Smooth muscle cell (in vitro differentiated cells): ENCODE data around the gene EPB41L4B. TPM values are rescaled to one million over a fixed set of nuclear protein-coding genes. Genes with fewer than 3 reads are reported as not detected.

Source experiments
- DNase-seq: peaks from one replicate; lab custom pipeline; 2025; ENCODE audit not compliant: unreplicated experiment; lab: John Stamatoyannopoulos, UW
- H2AFZ ChIP-seq: fragments of 200-600 bp; sonication (generic); 2 replicates; pipeline ENCODE4 v1.6.0; 2016; ENCODE audit warnings: antibody characterized with exemption, low read depth, mild to moderate bottlenecking
- H3F3A ChIP-seq: fragments of 200-600 bp; sonication (generic); 2 replicates; pipeline ENCODE4 v1.6.0; 2017; ENCODE audit warnings: antibody characterized with exemption, low read depth
- H3K27ac ChIP-seq: fragments of 200-600 bp; sonication (generic); 2 replicates; pipeline ENCODE4 v1.5.1; 2016; ENCODE audit warnings: low read depth, mild to moderate bottlenecking
- H3K27me3 ChIP-seq: fragments of 200-600 bp; sonication (generic); 2 replicates; pipeline ENCODE4 v1.6.1; 2016; ENCODE audit warnings: low read depth, mild to moderate bottlenecking
- H3K36me3 ChIP-seq: fragments of 200-600 bp; sonication (generic); 2 replicates; pipeline ENCODE4 v1.5.1; 2016; ENCODE audit warnings: low read depth
- H3K4me1 ChIP-seq: fragments of 200-600 bp; sonication (generic); 2 replicates; pipeline ENCODE4 v1.5.1; 2016; ENCODE audit warnings: low read depth
- H3K4me2 ChIP-seq: fragments of 200-600 bp; sonication (generic); 2 replicates; pipeline ENCODE4 v1.6.0; 2016; ENCODE audit warnings: mild to moderate bottlenecking
- H3K4me3 ChIP-seq: fragments of 200-600 bp; sonication (generic); 2 replicates; pipeline ENCODE4 v1.5.1; 2016; ENCODE audit warnings: mild to moderate bottlenecking
- H3K79me2 ChIP-seq: fragments of 200-600 bp; sonication (generic); 2 replicates; pipeline ENCODE4 v1.6.0; 2016; ENCODE audit warnings: low read depth, mild to moderate bottlenecking
- H3K9ac ChIP-seq: fragments of 200-600 bp; sonication (generic); 2 replicates; pipeline ENCODE4 v1.6.0; 2016; ENCODE audit warnings: low read depth
- H3K9me3 ChIP-seq: fragments of 200-600 bp; sonication (generic); replicated peaks from 2 replicates; pipeline ENCODE4 v1.5.1; 2016; ENCODE audit warnings: low read depth
- H4K20me1 ChIP-seq: fragments of 200-600 bp; sonication (generic); 2 replicates; pipeline ENCODE4 v1.6.0; 2016; ENCODE audit warnings: low read depth
- CTCF ChIP-seq: fragments of 200-600 bp; sonication (generic); IDR thresholded peaks from 2 replicates; pipeline ENCODE4 v1.5.1; 2017; ENCODE audit warnings: borderline replicate concordance, mild to moderate bottlenecking, antibody characterized with exemption; ENCODE audit not compliant: insufficient read depth, poor library complexity, severe bottlenecking
- WGBS: methylation state at CpG from one replicate; pipeline ENCODE4 v1.1.7; 2016; ENCODE audit warnings: low lambda C conversion rate; 5-methylcytosine and 5-hydroxymethylcytosine counted together
- polyA plus RNA-seq: library from polyadenylated mRNA; unstranded; fragments of >200 nt; fragmentation: Nextera tagmentation; extraction: Ambion mirVana; gene quantifications from 2 replicates; pipeline ENCODE4 v1.2.1, GENCODE V29; 2016
- total RNA-seq: library from RNA; depleted of rRNA; stranded (reverse); fragments of >200 nt; gene quantifications from 2 replicates; pipeline ENCODE4 v1.2.3, GENCODE V29; 2014

EPB41L4B gene
- total and polyA plus RNA-seq, 2 experiments from 2014 or later, result 0.74 to 2.5 TPM

GRCh38 chr9:109166771-109167601, 153.9 kb downstream of the EPB41L4B start, which contains the start of gene FRRS1L:
FRRS1L (minus strand) TSS chr9:109167249; CDS start chr9:109167138, 111 bp downstream.
- Histone ChIP-seq H3K27ac (no peak within 1 kb of the TSS), H3K4me2 (peak within 1 kb of the TSS; percentile 82)
- 21% methylated on average over 17 of the region's 86 CpGs for WGBS

DNA sequence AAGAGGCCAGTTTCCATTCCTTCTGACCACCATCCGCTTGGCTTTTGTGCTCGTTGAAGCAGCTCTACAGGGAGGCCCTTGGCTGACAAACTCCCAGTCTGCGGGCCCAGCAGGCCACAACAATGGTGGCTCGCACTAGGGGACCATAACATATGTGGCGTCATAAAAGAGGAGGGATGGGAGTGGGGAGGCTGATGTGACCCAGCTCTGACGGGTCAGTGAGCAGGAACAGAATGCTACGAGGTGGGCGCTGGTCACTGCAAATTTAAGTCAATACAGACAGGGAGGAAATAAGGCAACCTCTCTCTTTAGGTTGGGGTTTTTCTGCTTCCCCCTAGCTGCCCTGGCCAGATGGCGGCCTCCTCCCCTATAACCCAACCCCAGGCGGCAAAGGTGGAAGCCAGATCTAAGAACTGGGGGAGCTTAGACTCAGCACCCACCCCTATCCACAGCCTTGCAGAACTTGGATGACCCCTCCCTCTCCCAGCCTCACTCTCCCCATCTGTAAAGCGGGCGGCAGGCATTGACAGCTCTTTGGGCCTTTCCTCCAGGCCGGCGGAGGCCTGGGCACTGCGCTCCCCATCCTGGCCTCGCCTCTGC, 154.6 kb downstream of the EPB41L4B start:
- no peak overlapping the region for H3K9ac ChIP-seq
- peak overlapping the region; percentile 45 for H3K4me3 ChIP-seq
- H3F3A ChIP-seq, result no peaks in the 10 kb centered on the region
- no peaks in the 10 kb centered on the region for H3K4me1 ChIP-seq
- TF ChIP-seq CTCF, result no peak
- H3K27ac ChIP-seq, result no peak overlapping the region
- H3K36me3 ChIP-seq, result no peaks in the 10 kb centered on the region
- H3K79me2 ChIP-seq, result no peaks in the 10 kb centered on the region
- H2AFZ ChIP-seq, result no peak overlapping the region
- peak overlapping the region; percentile 82 for H3K4me2 ChIP-seq
- WGBS, result 82% methylated on average over 13 of the region's 16 CpGs
- peaks cover 42% of the 10 kb centered on the region for H3K27me3 ChIP-seq
- no peaks in the 10 kb centered on the region for H3K9me3 ChIP-seq
- no peaks in the 10 kb centered on the region for H4K20me1 ChIP-seq
- DNase-seq, result no peak

More at GRCh38 chr9:109166771-109167601, 153.9 kb downstream of the EPB41L4B start, which contains the start of gene FRRS1L:
- no peaks in the 10 kb centered on the region for H4K20me1 ChIP-seq
- H3K4me3 ChIP-seq, result peak within 1 kb of the TSS; percentile 45
- no peaks in the 10 kb centered on the region for H3K36me3 ChIP-seq
- H3K4me1 ChIP-seq, result no peaks in the 10 kb centered on the region
- peak within 1 kb of the TSS; percentile 49 for H2AFZ ChIP-seq
- no peaks in the 10 kb centered on the region for H3K79me2 ChIP-seq
- no peaks in the 10 kb centered on the region for H3F3A ChIP-seq
- H3K9me3 ChIP-seq, result no peaks in the 10 kb centered on the region
- no peak within 1 kb of the TSS for H3K9ac ChIP-seq
- H3K27me3 ChIP-seq, result peaks cover 42% of the 10 kb centered on the region
- no peak for DNase-seq
- no peak for TF ChIP-seq CTCF

DNA sequence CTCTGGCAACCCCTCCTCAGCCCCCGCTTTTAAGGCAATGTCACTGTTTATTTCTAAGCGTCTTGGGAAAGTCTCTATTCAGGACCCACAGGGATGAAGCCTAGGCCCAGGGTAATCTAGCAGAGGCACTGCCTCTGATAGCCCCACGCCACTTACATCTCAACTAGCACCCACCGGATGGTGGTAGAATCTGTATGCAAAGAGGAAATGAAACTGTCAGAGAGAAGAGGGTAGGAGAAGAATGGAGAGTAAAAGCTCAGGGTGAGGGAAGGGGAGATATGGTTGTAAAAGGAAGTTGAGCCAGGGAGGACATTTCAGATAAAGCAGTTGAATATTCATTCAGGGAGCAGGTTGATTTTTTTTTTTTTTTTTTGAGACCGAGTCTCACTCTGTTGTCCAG, 156.8 kb downstream of the EPB41L4B start:
- Histone ChIP-seq H3K27ac (no peak overlapping the region), H2AFZ (no peak overlapping the region), H3K36me3 (no peaks in the 10 kb centered on the region), H4K20me1 (no peaks in the 10 kb centered on the region), H3K4me3 (no peak overlapping the region), H3K4me2 (no peak overlapping the region), H3K79me2 (no peaks in the 10 kb centered on the region), H3K4me1 (no peaks in the 10 kb centered on the region), H3K27me3 (peaks cover 42% of the 10 kb centered on the region), H3K9me3 (no peaks in the 10 kb centered on the region), H3F3A (no peaks in the 10 kb centered on the region), H3K9ac (no peak overlapping the region)
- DNase-seq, result no peak
- no peak for TF ChIP-seq CTCF
- 90% methylated on average over 5 of the region's 5 CpGs for WGBS
